NCI-H187 treated with DMSO at 0.1 percent for 48 hours (cell line): ENCODE data around the gene CBY3.
"Not testable (repeated sequence)": the region's sequence is repeated elsewhere in the genome, so short reads cannot be mapped to it uniquely, and the experiment has no call there.

Experiments used
- DNase-seq: peaks from one replicate; lab custom pipeline; 2025; lab: John Stamatoyannopoulos, UW

CBY3 gene

DNA sequence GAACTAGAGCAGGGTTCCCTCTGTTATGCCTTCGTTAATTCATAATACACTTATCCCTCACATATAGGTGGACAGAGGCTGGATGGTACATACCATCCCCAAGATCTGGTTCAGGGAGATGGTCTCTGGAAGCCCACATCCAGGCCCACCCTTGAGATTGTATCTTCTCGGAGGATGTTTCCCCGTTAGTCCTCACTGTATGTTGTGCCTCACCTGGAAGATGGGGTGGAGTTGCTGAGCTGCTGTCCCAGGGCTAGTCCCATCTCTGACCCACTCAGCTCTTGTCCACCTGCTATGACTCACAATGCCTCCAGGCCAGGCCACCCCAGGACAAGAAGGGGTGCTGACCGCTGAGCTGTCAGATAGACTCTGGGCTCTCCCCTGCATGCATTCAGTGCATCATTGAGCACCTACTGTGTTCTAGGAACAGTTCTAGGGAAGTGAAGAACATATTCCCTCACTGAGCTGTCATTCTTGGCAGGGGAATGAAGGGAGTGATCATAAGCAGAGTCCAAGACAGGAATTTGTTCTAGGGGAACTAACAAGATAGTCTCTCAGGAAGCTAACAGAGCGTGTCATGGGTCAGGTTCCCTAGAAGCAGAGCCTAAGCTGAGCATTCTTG is at the start of gene CBY3:
CBY3 (minus strand) TSS at position 255 of the 622 bp plus-strand sequence; CDS start at position 139, 116 bp downstream.
- no peak for DNase-seq

DNA sequence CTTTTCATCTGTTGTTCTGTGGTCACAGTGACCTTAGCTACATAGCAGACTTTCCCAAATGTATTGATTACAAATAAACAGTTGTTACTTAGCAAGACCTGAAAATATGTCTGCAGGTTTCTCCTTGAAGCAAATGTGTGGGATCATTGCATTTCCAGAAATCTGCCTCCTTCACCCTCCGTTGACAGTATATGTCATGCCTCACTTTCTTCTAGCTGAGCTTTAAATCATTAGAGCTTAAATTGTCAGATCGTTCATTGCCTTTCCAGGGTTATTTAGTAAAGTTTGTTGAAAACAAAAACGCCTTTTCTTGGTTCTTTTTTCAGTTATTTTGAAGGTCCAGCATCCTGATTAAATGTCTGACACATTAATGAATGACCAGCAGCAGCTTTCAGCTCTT is 49.5 kb upstream of the CBY3 start:
- no peak for DNase-seq

GRCh38 chr5:179729727-179730126 is 48.9 kb upstream of the CBY3 start:
- DNase-seq, result no peak

- DNase-seq, result no peak
Observed at GRCh38 chr5:179729303-179729702, 48.5 kb upstream of the CBY3 start.

- no peak for DNase-seq
Observed at GRCh38 chr5:179727106-179727505, 46.3 kb upstream of the CBY3 start.

GRCh38 chr5:179724163-179724562 is 43.3 kb upstream of the CBY3 start:
- DNase-seq, result no peak

DNA sequence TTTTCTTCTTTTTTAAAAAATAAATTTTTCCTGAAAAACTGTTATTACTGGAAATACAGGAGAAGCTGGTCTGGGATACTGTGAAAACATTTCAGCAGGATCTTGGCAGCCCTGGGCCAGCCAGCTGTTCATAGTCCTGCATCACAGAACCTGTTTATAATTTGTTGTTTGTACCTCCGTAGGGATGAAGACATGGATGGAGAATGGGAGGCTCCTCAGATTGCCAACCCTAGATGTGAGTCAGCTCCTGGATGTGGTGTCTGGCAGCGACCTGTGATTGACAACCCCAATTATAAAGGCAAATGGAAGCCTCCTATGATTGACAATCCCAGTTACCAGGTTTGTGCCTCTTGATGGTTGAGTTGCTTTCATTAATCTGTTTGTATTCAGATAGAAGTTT is 39.4 kb upstream of the CBY3 start:
- no peak for DNase-seq

GRCh38 chr5:179716286-179716685 is 35.5 kb upstream of the CBY3 start:
- DNase-seq, result no peak

DNA sequence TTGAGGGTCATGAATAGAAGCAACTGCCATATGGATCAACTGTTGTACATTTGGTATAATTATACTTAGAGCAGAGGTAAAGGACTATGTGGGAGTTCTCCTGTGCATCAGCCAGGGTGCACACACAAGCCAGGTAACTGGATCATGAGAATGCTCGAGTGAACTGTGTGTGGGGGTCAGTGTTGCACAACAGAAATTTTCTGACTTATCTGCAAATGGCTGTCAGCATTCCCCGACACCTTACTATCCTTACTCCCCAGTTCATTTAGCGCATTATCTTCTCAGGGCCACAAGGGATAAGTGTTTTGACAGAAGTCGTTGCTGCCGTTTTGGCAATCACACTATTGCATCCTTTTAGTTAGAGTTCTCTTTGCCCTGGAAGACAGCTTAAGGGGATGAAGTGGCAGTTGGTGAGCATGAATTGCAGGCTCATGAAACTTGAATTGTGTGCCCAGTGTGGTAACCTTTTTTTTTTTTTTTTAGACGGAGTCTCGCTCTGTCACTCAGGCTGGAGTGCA is 19.6 kb upstream of the CBY3 start:
- DNase-seq, result no peak

GRCh38 chr5:179699616-179700237 is 18.9 kb upstream of the CBY3 start:
- no peak for DNase-seq

DNA sequence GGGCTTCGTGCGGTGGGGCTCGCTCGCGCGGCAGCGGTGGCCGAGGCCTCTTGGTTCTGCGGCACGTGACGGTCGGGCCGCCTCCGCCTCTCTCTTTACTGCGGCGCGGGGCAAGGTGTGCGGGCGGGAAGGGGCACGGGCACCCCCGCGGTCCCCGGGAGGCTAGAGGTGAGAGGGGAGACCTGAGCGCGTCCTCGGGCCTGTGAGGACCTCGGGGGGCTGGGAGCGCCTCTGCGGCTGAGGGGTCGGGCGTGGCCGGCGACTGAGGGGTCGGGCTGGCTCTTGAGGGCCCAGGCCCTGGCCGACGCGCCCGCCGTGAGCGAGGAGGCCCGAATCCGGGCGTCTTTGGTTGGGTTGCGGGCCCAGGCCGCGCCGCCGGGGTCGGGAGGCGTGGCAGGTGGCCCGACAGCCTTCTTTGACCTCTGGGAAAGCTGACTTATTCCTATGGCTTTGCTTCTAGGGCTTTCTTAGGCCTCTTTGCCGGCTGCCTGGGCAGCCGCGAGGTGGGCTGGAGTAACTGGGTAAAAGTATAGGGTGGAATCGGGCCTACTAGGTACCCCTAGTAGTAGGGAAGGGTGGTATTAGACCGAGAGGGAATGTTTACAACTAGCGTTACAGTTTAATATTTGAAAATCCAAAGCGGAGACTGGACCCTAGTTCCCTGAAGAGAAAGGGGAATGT is 18.2 kb upstream of the CBY3 start, which contains the start of gene CANX:
CANX (plus strand) TSS at position 33 of the 681 bp plus-strand sequence. CDS start 6,715 bp downstream, outside the sequence.
- DNase-seq, result no peak

DNA sequence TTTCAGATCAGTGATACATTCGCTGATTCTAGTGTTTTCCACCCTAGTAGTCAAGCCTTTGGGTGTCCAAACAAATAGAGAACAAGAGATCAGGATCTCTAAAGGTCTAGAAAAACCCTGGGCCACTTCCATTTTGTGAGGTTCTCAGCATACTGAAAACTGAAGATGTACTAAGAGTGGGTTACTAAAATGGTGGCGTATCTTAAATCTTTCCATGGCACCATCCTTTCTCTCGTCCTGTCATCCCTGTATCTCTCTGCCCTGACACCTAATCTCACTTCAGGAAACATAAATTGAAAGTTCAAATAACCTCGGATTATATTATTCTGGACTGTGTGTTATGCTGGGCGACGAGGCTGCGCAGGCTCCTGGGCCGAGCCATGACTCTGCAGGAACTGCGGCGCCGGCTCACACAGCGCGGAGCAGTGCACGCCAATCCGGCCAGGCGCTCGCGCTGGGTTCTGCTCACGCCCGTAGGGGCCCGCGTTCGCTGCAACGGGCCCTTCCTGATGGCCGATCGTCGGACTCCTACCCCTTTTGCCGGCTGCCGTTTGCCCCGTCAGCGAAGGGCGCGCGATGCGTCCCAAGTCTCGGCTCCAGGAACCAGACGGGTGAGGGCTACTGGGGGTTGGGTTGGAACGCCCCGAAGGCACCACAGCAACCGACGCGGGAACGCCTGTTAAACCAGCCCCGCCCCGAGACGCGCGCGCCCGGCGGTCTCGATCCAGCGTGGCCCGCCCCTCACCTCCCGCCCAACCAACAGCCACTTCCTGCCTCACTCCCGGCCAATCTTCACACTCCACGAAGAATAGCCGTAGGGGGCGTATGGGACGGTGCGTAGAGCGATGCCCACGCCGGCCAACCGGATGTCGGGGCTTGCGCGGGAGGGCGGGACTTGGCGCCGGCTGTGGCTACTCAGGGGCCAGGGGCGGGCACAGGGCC is 17.4 kb upstream of the CBY3 start:
- peak; percentile 94 for DNase-seq

GRCh38 chr5:179697543-179697942 is 16.7 kb upstream of the CBY3 start:
- DNase-seq, result not testable (repeated sequence)

- no peak for DNase-seq
Observed at GRCh38 chr5:179697108-179697507, 16.3 kb upstream of the CBY3 start.

GRCh38 chr5:179696603-179697002 is 15.8 kb upstream of the CBY3 start:
- DNase-seq, result no peak

DNA sequence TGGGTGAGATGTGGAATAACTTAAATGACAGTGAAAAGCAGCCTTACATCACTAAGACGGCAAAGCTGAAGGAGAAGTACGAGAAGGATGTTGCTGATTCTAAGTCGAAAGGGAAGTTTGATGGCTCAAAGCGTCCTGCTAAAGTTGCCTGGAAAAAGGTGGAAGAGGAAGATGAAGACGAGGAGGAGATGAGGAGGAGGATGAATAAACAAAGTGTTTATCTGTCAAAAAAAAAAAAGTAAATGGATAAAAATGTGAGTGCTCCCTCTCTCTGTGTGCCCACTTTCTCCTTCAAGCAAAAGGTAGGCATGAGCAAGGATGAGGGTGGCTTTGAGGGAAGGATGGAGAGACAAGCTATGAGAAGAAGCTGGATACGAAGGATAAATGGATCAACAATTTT is 13.7 kb upstream of the CBY3 start:
- no peak for DNase-seq

- DNase-seq, result not testable (repeated sequence)
Observed at GRCh38 chr5:179689212-179689611, 8.4 kb upstream of the CBY3 start.

DNA sequence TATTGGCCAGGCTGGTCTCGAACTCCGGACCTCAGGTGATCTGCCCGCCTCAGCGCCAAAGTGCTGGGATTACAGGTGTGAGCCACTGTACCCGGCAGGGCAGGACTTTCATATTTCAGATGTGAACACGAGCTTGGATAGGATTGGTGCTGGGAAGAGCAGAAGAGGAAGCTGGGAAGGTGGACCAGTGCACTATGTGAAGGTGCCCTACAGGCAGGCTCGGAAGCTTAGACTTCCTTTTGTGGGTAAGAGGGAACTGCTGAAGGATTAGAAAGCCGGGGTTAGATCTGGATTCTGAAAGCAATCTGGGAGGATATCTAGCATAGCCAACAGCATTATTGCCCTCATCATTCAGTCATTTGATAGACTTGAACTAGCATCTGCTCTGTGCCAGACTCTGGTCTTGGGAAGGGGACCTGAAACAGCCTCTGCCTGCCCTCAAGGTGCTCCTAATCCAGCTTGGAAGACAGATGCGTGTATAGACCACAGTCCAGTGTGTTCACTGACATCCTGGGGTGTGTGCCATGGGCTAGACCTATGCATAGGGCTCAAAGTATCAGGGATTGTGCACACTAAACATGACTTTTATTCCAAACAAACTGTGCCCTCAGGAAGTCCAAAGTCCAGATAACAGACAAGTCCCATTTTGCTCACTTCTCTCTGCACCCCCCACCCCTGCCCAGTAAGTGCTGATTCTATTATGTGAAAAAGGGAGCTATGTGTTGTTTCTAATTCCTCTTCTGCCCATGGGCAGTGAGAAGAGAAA is 637 bp downstream of the CBY3 start:
- DNase-seq, result no peak

DNA sequence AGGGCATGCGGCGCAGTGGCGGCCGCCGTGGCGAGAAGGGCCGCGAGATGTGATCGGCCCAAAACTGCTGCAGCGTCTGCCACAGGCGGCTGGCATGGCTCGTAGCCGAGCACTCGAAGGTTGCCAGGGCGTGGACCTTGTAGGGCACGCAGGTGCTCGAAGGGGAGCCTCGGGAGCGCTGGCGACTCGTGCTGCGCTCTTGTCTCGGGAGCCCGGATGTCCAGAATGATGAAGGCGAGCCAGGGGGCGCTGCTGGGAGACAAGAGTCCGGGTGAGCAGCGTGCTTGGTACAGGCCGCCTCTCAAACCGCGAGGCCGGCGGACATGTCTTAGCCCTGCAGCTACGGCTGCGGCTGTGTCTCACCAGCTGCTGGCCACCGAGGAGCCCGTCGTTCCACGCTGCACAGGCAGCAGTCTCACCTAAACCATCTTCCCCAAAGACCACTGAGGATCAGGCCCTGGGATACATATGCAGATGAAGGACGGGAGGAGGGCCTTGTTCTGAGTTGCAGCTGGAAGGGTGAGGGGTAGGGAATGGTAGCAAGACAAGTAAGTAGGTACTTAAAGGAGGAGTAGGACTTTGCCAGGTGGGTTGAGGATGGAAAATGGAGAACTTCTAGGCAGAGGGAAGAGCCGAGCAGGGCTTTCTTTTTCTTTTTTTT is 1.7 kb downstream of the CBY3 start:
- no peak for DNase-seq

GRCh38 chr5:179678223-179679013 is 2.4 kb downstream of the CBY3 start:
- DNase-seq, result peak; percentile 37
